A549 (cell line): ENCODE measurements around the gene BNC2.

ENCODE experiments used
- EP300 ChIP-seq, 2 experiments: fragments of >200 bp; sonication (Bioruptor Twin); formaldehyde crosslinking; IDR thresholded peaks; 2 replicates in 1 of 2; 3 replicates in 1 of 2; pipeline ENCODE4 v1.6.1; 2016 to 2017
- HDAC2 ChIP-seq: fragments of 200-600 bp; sonication (generic); IDR thresholded peaks from 2 replicates; pipeline ENCODE4 v1.6.1; 2016
- RAD21 ChIP-seq, 2 experiments: fragments of >200 bp in 1 of 2; sonication (Bioruptor Twin) in 1 of 2; formaldehyde crosslinking in 1 of 2; IDR thresholded peaks in 1 of 2; conservative IDR thresholded peaks in 1 of 2; 2 replicates in 1 of 2; 3 replicates in 1 of 2; pipeline ENCODE4 v1.6.1; 2012 to 2018; ENCODE audit warnings: inconsistent platforms in 1 of 2
- SMC3 ChIP-seq: fragments of >200 bp; sonication (Bioruptor Twin); formaldehyde crosslinking; IDR thresholded peaks from 3 replicates; pipeline ENCODE4 v1.6.1; 2018; ENCODE audit warnings: inconsistent platforms
- SREBF2 ChIP-seq: fragments of 450-650 bp; IDR thresholded peaks from 2 replicates; pipeline ENCODE4 v1.6.1; 2014; ENCODE audit warnings: mild to moderate bottlenecking, moderate library complexity
- TF ChIP-seq, protein P1 (sequence below): fragments of >200 bp; sonication (Bioruptor Twin); formaldehyde crosslinking; IDR thresholded peaks from 3 replicates; pipeline ENCODE4 v1.5.1; 2016
- TF ChIP-seq, protein P2 (sequence below): fragments of 150-350 bp; IDR thresholded peaks from 2 replicates; pipeline ENCODE4 v1.6.1; 2014; ENCODE audit warnings: low read depth, mild to moderate bottlenecking, low read length
- TF ChIP-seq, protein P3 (sequence below): fragments of 450-650 bp; IDR thresholded peaks from 2 replicates; pipeline ENCODE4 v1.6.1; 2014; ENCODE audit warnings: antibody characterized with exemption
- TF ChIP-seq, protein P4 (sequence below): fragments of 250-450 bp; sonication (Bioruptor Pico); IDR thresholded peaks from 2 replicates; pipeline ENCODE4 v1.5.0; 2021; ENCODE audit warnings: mild to moderate bottlenecking, moderate library complexity, borderline replicate concordance
- TF ChIP-seq, protein P5 (sequence below): fragments of 200-600 bp; sonication (generic); IDR thresholded peaks from 2 replicates; pipeline ENCODE4 v1.6.1; 2016; ENCODE audit warnings: antibody characterized with exemption, mild to moderate bottlenecking, moderate library complexity
- TF ChIP-seq, protein P6 (sequence below): fragments of >200 bp; sonication (Bioruptor Twin); formaldehyde crosslinking; IDR thresholded peaks from 3 replicates; pipeline ENCODE4 v1.6.1; 2016
- TF ChIP-seq, protein P7 (sequence below): IDR thresholded peaks from 2 replicates; pipeline ENCODE4 v1.6.1; 2012

DNA sequence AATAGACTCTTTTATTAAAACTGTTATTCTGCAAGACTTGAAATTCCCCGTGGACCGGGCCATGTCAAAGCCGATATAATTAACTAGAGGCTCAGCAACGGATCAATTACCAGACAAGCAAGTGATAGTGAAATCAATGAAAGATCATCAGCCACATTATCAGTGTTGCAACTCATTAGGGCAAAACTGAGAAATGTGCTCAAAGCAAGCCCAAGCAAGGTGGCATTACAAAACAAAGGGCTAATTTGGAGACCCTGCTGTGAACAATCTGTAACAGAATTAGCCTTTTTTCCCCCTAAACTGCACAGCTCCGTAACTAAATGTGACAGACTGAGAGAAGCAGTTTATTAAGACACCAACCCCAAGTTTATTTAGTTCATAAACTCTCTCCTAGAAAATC lies 140.3 kb downstream of the BNC2 start:
- TF ChIP-seq, protein P1, sequence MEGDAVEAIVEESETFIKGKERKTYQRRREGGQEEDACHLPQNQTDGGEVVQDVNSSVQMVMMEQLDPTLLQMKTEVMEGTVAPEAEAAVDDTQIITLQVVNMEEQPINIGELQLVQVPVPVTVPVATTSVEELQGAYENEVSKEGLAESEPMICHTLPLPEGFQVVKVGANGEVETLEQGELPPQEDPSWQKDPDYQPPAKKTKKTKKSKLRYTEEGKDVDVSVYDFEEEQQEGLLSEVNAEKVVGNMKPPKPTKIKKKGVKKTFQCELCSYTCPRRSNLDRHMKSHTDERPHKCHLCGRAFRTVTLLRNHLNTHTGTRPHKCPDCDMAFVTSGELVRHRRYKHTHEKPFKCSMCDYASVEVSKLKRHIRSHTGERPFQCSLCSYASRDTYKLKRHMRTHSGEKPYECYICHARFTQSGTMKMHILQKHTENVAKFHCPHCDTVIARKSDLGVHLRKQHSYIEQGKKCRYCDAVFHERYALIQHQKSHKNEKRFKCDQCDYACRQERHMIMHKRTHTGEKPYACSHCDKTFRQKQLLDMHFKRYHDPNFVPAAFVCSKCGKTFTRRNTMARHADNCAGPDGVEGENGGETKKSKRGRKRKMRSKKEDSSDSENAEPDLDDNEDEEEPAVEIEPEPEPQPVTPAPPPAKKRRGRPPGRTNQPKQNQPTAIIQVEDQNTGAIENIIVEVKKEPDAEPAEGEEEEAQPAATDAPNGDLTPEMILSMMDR = no peak
- TF ChIP-seq HDAC2 (no peak), RAD21 (conservative IDR thresholded peaks at IDR 0.05 in 1 of 2, IDR thresholded peaks at IDR 0.05 in 1 of 2) (no peak), EP300 (IDR thresholded peaks at IDR 0.05) (no peak), SREBF2 (no peak), SMC3 (no peak)
- TF ChIP-seq, protein P2, sequence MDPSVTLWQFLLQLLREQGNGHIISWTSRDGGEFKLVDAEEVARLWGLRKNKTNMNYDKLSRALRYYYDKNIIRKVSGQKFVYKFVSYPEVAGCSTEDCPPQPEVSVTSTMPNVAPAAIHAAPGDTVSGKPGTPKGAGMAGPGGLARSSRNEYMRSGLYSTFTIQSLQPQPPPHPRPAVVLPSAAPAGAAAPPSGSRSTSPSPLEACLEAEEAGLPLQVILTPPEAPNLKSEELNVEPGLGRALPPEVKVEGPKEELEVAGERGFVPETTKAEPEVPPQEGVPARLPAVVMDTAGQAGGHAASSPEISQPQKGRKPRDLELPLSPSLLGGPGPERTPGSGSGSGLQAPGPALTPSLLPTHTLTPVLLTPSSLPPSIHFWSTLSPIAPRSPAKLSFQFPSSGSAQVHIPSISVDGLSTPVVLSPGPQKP = no peak
- TF ChIP-seq, protein P3, sequence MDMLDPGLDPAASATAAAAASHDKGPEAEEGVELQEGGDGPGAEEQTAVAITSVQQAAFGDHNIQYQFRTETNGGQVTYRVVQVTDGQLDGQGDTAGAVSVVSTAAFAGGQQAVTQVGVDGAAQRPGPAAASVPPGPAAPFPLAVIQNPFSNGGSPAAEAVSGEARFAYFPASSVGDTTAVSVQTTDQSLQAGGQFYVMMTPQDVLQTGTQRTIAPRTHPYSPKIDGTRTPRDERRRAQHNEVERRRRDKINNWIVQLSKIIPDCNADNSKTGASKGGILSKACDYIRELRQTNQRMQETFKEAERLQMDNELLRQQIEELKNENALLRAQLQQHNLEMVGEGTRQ = no peak
- TF ChIP-seq, protein P4, sequence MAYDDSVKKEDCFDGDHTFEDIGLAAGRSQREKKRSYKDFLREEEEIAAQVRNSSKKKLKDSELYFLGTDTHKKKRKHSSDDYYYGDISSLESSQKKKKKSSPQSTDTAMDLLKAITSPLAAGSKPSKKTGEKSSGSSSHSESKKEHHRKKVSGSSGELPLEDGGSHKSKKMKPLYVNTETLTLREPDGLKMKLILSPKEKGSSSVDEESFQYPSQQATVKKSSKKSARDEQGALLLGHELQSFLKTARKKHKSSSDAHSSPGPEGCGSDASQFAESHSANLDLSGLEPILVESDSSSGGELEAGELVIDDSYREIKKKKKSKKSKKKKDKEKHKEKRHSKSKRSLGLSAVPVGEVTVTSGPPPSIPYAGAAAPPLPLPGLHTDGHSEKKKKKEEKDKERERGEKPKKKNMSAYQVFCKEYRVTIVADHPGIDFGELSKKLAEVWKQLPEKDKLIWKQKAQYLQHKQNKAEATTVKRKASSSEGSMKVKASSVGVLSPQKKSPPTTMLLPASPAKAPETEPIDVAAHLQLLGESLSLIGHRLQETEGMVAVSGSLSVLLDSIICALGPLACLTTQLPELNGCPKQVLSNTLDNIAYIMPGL = no peak
- TF ChIP-seq, protein P5, sequence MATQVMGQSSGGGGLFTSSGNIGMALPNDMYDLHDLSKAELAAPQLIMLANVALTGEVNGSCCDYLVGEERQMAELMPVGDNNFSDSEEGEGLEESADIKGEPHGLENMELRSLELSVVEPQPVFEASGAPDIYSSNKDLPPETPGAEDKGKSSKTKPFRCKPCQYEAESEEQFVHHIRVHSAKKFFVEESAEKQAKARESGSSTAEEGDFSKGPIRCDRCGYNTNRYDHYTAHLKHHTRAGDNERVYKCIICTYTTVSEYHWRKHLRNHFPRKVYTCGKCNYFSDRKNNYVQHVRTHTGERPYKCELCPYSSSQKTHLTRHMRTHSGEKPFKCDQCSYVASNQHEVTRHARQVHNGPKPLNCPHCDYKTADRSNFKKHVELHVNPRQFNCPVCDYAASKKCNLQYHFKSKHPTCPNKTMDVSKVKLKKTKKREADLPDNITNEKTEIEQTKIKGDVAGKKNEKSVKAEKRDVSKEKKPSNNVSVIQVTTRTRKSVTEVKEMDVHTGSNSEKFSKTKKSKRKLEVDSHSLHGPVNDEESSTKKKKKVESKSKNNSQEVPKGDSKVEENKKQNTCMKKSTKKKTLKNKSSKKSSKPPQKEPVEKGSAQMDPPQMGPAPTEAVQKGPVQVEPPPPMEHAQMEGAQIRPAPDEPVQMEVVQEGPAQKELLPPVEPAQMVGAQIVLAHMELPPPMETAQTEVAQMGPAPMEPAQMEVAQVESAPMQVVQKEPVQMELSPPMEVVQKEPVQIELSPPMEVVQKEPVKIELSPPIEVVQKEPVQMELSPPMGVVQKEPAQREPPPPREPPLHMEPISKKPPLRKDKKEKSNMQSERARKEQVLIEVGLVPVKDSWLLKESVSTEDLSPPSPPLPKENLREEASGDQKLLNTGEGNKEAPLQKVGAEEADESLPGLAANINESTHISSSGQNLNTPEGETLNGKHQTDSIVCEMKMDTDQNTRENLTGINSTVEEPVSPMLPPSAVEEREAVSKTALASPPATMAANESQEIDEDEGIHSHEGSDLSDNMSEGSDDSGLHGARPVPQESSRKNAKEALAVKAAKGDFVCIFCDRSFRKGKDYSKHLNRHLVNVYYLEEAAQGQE = no peak
- TF ChIP-seq, protein P6, sequence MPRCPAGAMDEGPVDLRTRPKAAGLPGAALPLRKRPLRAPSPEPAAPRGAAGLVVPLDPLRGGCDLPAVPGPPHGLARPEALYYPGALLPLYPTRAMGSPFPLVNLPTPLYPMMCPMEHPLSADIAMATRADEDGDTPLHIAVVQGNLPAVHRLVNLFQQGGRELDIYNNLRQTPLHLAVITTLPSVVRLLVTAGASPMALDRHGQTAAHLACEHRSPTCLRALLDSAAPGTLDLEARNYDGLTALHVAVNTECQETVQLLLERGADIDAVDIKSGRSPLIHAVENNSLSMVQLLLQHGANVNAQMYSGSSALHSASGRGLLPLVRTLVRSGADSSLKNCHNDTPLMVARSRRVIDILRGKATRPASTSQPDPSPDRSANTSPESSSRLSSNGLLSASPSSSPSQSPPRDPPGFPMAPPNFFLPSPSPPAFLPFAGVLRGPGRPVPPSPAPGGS = no peak
- TF ChIP-seq, protein P7, sequence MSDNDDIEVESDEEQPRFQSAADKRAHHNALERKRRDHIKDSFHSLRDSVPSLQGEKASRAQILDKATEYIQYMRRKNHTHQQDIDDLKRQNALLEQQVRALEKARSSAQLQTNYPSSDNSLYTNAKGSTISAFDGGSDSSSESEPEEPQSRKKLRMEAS = no peak
